DMS153 (cell line): ENCODE data around the gene COX7B.
"Not testable (repeated sequence)": the region's sequence is repeated elsewhere in the genome, so short reads cannot be mapped to it uniquely, and the experiment has no call there.

Experiments used
- DNase-seq: peaks from one replicate; lab custom pipeline; 2025; lab: John Stamatoyannopoulos, UW

COX7B gene, protein sequence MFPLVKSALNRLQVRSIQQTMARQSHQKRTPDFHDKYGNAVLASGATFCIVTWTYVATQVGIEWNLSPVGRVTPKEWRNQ

DNA sequence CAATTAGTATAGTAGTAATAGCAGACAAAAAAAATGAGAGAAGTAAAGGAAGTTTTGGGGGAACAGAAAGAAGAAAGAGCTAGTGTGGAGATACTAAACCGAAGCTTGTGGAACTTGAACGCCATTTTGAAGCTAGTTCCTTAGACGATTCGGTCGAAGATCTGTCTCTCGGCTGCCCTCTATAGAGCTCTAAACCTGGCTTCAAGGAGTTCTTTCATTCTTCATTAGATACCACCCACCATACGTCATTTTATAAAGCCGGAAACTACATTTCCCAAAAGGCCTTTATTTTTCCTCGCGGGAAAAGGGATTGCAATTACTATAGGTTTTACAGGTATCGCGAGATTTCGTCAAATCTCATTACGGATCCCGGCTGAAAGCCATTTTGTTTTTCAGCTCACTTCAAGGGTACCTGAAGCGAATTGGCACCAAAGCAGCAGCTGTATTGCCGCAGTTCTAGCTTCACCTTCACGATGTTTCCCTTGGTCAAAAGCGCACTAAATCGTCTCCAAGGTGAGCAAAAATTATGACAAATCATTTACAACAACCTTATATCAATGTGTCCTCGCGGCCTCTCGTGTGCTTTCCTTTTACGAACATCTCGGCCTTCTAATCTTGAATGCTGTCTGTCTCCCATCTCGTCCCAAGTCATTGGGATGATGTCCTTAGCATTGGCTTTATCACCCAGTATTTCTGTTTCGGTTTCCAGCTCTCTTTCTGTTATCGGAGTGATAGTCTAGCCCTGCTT is at the start of gene COX7B:
Gene COX7B, plus strand, starts transcription at position 388 of the 748 bp plus-strand sequence. Its CDS starts 86 bp downstream, at position 474.
- DNase-seq = peak; percentile 96

DNA sequence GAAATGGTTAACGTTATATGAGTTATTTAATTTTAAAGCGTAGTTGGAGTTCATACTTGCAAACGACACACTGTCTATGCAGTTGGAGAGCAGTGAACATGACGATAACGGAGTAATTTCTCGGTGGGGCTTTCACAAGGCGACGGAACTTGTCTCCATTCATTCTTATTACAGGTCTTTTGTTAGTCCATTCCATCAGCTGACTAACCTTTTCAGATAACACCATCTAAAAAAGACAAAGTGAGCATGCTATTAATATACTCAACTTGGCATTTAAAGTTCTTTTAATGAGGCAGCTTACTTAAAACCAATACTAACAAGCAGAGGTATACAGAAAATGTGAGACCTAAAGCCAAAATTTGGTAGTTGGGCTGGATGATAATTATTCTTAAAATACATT is 23.9 kb upstream of the COX7B start:
- no peak for DNase-seq

DNA sequence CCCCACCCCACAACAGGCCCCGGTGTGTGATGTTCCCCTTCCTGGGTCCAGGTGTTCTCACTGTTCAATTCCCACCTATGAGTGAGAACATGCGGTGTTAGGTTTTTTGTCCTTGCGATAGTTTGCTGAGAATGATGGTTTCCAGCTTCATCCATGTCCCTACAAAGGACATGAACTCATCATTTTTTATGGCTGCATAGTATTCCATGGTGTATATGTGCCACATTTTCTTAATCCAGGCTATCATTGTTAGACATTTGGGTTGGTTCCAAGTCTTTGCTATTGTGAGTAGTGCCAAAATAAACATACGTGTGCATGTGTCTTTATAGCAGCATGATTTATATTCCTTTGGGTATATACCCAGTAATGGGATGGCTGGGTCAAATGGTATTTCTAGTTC is 17.9 kb upstream of the COX7B start:
- DNase-seq = not testable (repeated sequence)

DNA sequence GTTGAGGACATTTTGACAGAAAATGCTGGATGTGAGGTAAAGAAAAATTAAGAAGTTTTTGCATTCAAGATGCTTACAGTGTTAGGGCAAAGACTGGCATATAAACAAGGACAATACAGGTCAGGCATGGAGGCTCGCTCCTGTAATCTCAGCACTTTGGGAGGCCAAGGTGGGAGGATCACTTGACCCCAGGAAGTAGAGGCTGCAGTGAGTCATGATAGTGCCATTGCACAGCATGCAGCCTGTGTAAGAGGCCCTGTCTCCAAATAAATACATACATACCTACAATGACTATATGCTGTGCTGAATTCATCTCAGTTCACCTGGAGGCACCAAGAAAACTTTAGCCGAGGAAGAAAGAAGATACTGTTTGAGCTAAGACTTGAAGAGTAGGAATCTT is 6.4 kb upstream of the COX7B start:
- DNase-seq = no peak

DNA sequence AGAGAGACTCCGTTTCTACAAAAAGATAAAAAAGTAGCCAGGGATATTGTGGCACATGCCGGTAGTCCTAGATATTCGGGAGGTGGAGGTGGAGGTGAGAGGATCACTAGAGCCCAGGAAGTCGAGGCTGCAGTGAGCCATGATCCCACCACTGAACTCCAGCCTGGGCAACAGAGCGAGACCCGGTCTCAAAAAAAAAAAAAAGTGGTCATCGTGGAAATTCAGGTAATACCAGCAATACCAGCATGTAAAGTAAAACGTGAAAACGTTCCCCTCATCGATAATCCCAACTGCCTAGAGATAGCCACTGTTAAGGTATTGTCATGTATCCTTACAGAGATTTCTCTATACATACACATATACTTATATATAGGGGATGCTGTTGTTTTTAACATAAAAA is 5.6 kb upstream of the COX7B start:
- DNase-seq = no peak

DNA sequence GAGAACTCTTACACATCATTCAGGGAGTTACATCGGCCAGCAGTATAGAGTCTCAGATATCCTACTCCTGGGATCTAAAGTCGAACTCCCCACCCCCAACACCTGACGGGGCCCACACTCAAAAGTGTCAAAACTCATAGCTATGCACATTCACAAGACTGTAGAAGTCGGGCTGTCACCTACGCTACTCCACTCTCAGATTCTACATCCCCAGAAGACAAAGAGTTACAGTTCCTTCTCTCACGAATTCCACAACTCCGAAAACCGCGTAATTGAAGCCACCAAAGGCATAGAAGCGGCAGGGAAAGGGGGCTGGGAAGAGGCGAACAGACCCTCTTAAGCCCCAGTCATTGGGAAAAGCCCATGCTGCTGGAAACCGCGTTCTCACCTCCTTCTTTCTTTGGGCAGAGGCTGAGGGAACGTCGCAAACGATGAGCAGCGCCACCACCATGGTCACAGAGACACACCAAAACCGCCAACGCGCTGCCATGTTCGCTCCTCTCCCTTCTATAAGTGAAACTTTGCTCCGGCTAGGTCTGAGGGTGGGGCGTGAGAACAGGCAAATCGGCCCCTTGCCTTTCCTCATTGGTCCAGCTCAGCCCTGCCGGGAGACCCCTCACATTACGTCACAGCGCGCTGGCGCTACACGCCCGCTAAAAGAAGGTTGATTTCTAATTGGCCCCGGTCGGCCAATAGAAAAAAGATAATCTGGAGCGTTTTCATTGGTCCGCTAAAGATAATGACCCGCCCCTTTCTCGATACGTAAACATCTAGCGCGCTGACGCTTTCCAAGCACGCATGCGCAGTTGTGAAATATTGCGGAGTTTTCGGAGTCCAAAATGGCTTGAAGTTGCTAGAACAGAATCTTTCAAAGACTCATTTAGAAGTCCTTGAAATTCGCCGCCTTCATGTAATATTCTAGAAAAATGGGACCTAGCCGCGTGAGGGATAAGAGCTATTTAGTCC is 4.1 kb upstream of the COX7B start, which contains the start of gene MAGT1:
Gene MAGT1, minus strand, starts transcription at position 515 of the 966 bp plus-strand sequence. Its CDS starts 25 bp downstream, at position 490.
- peak; percentile 93 for DNase-seq

DNA sequence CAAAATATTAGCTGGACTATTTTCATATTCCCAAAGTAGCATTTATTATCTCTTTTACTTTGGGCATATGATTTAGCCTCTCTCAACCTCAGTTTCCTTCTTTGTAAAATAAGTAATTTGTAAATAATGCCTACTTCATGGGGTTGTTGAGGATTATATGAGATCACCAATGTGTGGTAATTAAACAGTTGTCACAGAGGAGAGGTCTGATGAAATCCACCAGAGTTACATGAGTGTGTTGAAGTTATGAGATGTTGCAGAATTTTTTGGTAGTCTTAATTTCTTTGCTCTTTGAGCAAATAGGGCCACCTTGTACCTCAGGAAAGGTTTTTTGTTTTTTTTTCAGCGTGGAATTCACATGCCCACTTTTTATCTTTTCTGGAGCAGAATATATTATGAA is 1.4 kb downstream of the COX7B start:
- DNase-seq = no peak

DNA sequence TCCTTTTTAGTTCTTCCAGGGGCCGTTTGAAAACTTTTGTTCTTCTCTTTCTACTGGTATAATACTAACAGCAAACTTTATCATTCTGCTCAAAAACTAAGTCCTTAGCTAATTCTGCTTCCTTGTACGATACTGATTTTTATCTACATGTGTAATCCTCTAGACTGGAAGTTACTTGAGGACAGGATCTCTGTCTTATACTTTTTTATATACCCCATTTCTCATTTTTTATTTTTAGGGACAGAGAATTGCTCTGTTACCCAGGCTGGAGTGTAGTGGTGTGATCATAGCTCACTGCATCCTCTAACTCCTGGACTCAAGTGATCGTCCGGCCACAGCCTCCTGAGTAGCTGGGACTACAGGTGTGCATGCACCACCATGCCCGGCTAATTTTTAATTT is 2.2 kb downstream of the COX7B start:
- no peak for DNase-seq

DNA sequence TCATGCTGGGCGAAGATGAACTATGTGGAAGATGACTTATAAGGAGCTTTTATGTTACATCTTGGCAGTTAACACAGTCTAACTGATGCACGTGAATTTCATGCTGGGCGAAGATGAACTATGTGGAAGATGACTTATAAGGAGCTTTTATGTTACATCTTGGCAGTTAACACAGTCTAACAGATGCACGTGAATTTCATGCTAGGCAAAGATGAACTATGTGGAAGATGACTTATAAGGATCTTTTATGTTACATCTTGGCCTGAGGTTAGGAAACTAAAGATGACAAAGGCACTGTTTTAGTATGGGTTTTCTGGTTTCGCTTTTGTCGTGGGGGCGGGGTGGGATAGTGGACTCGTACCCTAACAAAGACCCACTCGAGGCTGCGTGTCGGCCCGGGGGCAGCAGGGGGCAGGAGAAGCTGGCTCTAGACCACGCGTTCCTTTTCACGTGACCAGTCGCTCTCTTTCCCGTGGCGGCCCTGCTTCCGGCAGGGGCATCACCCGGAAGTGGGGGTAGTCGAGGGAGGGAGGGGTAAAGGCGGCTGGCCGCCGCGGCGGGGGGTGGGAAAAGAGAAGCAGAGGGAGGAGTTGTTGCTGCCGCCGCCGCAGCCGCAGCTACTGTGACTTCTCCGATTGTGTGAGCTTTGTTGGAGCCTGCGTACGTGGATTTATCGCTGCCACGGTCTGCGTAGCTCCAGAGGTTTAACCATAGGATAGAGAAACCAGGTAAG is 11.0 kb downstream of the COX7B start, which contains the start of gene ATP7A:
Gene ATP7A, plus strand, starts transcription at position 586 of the 733 bp plus-strand sequence. CDS start 60,949 bp downstream, outside the sequence.
- peak; percentile 72 for DNase-seq

DNA sequence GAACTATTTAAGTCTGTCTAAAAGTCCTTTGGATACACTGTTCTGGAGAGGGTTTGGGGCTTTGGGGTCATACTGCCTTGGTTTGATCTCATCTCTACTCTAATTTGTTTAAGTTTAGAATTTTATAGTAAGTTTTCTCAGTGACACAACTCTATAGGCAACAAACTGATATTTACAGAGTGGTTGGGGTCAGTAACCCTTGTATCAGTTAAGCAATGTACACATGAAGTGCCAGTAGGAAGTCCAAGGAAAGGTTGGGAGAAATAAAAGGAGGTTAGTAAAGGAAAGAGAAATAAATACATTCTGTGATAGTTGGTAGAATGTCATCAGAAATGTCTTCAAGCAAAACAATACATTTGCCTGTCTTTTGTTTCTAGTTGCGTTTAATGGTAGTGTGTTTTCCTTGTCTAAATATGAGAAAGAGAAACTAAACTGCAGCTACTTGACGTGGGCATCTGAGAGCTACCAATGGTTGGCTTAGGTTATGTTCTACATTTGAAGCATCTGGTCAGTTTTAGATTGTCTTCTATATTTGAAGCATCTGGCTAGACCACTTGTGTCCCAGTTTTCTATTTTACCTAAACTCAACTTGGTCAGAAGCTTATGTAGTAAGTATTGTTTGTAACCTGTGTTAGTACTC is 18.1 kb downstream of the COX7B start:
- DNase-seq = no peak

DNA sequence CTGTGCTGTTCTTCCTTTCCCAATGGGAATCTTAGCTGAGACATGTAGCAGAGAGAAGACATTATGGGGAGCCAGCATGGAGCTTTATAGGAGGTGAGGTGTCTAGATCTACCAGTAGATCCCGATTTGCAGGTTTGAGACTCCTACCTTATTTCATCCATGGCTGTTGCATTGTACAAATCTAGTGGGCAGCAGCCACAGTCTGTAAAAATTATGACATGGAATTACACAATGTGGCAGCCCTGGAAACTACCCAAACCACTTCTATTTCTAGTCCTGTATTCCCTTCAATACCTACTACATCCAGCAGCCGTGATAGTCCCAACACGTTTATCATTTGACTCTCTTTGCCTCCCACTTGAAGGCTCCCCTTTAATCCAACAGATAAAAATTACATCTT is 19.3 kb downstream of the COX7B start:
- no peak for DNase-seq

DNA sequence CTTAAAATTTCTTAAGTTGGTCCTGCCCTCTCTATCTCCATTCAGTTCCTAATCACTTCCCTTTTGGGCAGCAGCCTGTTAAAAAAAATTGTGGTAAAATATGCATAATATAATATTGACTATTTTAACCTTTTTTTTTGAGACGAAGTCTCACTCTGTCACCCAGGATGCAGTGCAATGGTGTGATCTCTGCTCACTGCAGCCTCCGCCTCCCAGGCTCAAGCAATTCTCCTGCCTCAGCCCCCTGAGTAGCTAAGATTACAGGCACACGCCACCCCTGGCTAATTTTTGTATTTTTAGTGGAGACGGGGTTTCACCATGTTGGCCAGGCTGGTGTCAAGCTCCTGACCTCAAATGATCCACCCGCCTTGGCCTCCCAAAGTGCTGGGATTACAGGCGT is 20.1 kb downstream of the COX7B start:
- not testable (repeated sequence) for DNase-seq

DNA sequence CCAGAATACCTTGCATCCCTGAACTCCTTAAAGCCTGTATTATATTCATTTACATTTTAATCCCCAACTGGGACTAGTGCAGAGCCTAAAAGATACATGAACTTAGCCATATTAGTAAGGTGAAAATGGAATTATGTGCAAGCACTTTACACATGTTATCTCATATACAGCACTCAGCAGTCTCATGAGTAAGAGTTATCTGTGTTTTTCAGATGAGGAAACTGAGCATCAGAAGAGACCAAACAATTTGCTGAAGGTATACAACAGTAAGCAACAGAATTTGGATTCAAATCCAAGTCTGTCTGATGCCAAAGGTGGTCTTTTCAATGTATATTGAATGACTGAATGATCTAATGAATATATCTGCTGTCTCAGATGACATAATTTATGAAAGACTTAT is 23.5 kb downstream of the COX7B start:
- DNase-seq = no peak

DNA sequence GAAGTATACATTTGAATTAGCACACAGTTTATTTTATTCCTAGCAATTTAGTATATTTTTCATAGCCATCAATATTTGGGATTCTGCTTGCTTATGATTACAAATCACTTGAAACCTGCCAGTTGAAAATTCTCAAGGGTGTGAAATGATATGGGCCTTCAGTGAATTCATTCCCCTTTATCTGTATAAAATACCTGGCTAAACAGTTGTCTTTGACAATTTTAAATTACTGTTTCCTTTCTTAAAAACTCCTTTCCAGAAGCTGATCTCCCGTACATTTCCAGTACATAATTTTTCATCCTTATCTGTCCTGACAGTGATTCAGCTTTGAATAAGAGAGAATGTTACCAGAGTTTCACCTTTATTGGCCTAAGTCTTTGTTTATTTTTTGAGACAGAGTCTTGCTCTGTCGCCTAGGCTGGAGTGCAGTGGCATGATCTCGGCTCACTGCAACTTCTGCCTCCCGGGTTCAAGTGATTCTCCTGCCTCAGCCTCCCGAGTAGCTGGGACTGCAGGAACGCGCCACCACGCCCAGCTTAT is 25.1 kb downstream of the COX7B start:
- no peak for DNase-seq

DNA sequence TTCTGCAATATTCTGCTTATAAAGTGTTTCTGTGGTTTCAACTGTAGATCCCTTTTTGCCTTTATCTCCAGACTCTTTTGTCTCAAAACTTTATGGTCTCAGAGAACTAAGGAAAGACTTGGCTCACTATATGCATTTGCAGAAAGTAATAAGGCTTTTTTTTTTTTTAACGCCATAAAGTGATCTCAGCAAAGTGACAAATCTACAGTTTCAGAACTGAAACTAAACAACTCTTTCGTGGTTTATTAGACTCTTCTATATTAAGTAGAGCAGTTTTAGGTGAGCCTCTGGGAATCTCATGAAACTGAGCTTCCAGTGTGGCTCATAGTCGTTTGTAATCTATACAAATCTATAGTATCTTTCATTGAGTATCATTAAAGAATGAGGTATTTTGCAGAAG is 26.5 kb downstream of the COX7B start:
- DNase-seq = no peak

DNA sequence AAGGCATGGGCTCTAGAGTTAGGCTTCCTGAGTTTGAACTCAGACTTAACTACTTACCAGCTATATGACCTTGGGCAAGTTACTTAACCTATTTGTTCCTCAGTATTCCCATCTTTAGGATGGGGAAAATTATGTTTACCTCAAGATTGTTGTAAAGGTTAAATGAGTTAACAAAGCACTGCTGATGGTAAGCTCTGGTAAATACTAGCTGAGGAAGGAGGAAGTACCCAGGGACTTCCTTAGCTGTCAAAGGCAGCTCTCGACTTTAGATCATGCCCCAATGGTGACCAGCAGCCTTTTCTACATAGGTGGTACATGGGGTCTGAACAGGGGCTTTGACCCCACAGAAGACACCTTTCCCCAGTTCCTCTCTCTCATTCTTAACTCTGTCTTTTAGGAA is 31.3 kb downstream of the COX7B start:
- no peak for DNase-seq

DNA sequence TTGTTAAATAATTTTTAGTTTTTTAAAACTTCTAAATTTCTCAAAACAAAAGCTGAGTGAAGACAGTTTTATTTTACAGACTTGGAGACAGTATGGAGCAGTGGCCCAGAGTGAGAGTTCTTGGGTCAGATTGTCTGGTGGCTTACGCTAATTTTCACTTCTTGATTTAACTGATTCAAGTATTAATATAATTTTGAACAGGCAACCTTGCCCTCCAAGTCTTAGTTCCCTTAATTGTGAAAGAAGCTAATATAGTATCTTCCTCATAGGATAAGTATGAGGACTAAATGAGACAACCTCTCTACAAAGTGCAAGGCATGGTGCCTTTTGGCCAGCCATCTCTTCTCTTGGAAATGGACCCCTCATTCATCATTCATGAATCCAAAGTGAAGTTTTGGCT is 36.6 kb downstream of the COX7B start:
- DNase-seq = no peak

DNA sequence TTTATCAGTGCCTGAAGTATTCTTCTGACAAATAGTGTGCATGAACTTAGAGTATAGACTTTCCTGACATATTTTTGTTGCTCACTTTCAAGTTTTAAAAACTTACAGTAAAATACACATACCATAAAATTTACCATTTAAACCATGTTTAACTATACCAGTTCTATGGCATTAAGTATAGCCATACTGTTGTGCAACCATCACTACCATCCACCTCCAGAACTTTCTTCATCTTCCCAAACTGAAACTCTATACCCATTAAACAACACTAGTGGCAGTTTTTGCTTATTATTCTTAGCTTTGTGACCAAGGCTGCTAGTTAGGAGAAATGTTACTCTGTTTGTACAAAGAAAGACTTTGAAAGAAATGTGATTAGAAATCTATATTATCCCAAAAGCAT is 37.0 kb downstream of the COX7B start:
- DNase-seq = no peak

DNA sequence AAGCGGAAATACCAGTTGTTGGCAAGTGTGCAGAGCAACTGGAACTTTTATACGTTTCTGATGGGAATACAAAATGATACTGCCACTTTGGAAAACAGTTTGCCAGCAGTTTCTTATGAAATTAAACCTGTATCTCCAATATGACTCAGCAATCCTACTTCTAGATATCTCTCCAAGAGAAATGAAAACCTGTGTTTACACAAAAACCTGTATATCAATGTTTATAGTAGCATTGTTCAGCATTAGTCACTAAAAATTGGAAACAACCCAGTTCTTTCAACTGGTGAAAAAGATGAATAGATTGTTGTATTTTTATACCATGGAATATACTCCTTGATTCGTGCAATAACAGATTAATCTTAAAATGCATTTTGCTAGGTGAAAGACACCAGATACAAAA is 38.0 kb downstream of the COX7B start:
- no peak for DNase-seq

DNA sequence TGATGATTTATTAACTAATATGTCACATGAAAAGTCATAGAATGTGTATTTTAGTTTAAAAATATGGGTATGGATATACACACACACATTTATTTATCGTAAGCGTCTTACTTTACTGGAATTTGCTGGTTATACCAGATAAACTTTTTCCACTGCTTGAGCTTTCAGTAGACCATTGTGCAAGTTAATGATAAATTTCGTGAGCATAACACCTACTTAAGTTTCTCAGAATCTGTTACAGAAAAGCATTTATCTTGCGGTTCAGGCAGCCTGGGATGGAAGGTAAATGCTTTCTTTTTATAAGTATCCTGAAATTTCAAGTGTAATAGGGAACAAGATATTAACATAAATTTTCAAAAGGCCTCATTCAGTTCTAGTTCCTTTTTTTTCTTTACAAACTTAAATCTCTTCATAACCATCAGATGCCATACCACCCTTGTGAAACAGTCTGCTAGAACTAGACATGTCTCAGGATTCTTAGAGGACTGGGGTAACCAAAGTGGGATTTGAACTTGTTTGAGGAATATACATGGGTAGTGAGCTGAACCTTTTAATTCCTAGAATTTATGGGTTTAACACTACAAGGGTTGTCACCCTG is 38.9 kb downstream of the COX7B start:
- no peak for DNase-seq

DNA sequence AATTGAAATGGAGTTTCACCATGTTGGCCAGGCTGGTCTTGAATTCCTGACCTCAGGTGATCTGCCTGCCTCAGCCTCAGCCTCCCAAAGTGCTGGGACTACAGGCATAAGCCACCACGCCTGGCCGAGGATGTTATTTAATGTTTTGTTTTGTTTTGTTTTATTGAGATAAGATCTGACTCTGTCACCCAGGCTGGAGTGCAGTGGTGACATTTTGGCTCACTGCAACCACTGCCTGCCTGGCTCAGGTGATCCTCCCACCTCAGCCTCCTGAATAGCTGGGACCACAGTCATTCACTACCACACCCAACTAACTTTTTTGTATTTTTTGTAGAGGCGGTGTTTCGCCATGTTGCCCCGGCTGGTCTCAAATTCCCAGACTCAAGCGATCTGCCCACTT is 45.8 kb downstream of the COX7B start:
- DNase-seq = not testable (repeated sequence)
